Stimulated activated CD4-positive, alpha-beta T cell treated with anti-CD3 and anti-CD28 coated beads, Interleukin-4, amount 100 ng/mL, for 24 hours (primary cell): ENCODE data around the gene FIP1L1.
"Not testable (repeated sequence)": the region's sequence is repeated elsewhere in the genome, so short reads cannot be mapped to it uniquely, and the experiment has no call there.

Source experiments
- DNase-seq: peaks from one replicate; pipeline ENCODE4 v3.0.0-alpha.2; 2020

The FIP1L1 gene

GRCh38 chr4:53380221-53380620 is 2.8 kb downstream of the FIP1L1 start:
- no peak for DNase-seq

- not testable (repeated sequence) for DNase-seq
Measured at GRCh38 chr4:53409479-53409878, 32.0 kb downstream of the FIP1L1 start.

DNA sequence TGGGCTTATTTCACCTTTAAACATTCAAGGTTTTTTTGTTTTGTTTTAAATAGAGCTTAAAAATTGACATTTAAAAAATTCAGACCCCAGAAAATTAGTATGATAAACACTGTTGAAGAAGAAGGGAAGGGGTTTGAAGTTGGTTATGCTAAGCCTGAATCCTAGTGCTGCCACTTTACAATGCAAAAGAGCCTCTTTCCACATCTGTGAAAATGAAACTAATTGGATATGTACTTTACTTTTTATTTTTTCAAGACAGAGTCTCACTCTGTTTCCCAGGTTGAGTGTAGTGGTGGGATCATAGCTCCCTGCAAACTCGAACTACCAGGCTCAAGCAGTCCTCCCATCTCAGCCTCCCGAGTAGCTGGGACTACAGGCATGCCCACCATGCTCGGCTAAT is 41.8 kb downstream of the FIP1L1 start:
- DNase-seq = no peak

DNA sequence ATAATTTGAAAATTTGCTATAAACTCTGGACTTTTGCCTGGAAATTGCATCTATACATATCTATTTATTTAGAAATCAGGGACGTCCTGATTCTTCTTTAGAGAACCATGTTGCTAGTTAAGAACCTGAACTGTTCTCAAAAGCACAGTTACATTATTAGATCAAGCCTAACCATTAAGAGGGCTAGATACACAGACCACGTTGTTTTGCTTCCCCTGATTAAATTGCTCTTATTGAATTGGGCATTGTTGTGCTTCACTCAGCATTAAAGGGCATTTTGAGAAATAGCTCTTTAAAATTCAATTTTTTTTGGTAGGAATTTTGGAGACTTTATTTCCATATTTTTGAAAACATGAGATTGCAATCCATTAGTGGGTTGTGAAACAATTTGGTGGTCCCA is 44.4 kb downstream of the FIP1L1 start:
- no peak for DNase-seq

DNA sequence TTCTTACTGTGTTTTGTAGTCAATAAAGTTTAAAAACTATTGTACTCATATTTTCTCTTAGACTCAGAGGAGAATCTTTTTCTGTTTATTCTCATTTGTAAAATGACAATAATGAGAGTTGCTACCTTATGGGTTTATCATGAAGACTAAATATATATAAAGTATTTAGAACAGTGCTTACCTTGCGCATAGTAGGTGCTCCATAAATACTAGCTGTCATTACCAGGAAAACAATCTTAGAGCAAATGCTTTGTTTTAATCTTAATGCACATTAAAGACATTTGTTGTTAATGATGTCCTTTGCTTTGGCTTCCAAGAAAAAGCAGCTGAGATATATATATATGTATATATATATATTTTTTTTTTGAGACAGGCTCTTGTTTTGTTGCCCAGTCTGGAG is 44.9 kb downstream of the FIP1L1 start:
- DNase-seq = no peak

GRCh38 chr4:53424280-53424679 is 46.8 kb downstream of the FIP1L1 start:
- no peak for DNase-seq

GRCh38 chr4:53427366-53427765 is 49.9 kb downstream of the FIP1L1 start:
- DNase-seq = no peak

DNA sequence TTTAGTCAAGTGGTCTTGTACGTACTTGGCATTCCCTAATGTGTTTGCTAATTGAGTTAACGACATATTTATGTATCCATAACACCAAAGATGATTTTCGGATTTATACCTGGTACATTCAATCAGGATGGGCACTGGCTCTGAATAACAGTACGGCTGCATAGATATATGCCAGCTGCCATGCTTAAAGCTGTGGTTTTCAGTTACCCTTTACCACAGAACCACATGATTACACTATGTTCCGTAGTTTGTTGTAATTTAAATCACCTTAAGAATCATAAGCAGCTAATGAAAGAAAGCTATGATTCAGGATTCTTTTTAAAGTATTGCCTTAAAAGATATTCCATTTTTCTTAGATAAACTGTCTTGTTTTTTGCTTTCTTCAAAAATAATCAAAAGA is 53.6 kb downstream of the FIP1L1 start:
- DNase-seq = no peak

- no peak for DNase-seq
Measured at GRCh38 chr4:53432528-53433424, 55.3 kb downstream of the FIP1L1 start.

DNA sequence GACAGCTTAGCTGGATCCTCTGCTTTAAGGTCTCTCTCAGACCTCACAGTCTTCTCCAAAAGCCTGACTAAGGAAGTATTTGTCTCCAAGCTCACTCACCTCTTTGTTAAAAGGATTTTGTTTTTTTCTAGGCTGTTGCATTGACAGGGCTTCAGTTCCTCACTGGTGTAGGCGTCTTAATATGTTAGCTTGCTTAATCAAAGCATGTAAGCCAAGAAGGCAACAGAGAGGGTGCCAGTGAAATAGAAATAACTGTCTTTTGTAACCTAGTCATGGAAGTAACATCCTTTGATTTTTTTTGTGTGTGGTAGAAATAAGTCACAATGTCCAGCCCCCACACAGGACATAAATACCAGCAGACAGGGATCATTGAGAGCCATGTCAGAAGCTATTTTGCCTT is 58.8 kb downstream of the FIP1L1 start:
- no peak for DNase-seq

DNA sequence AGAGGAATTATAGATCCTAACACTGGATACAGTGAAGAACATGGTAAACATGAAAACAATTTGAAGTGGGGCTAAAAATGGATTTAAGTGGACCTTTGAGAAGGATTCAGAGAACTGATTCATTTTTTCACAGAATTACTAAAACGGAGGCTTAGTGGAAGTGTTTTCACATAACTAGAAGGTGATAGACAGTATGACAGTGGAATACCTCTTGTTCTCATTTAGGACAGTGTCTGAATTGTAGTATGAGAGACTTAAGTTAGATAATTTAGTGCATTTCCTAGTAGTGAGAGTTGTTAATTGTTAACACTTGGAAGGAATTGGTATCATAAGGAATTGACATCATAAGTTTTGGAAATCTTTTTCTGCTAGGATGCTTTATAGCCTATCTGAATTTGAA is 64.1 kb downstream of the FIP1L1 start:
- no peak for DNase-seq

GRCh38 chr4:53444954-53445353 is 67.5 kb downstream of the FIP1L1 start:
- no peak for DNase-seq

DNA sequence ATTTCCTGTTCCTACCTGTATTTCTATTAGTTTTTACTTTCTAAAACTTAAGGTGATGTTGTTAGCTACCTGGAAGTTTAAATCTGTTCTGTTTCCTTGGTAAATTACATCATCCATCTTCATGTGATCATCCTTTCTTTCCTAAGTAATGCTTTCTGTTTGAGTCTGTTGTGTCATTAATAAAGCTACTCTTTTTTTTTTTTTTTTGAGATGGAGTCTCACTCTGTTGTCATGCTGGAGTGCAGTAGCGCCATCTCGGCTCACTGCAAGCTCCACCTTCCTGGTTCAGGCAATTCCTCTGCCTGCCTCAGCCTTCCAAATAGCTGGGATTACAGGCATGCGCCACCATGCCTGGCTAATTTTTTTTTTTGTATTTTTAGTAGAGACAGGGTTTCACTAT is 73.3 kb downstream of the FIP1L1 start:
- DNase-seq = no peak

DNA sequence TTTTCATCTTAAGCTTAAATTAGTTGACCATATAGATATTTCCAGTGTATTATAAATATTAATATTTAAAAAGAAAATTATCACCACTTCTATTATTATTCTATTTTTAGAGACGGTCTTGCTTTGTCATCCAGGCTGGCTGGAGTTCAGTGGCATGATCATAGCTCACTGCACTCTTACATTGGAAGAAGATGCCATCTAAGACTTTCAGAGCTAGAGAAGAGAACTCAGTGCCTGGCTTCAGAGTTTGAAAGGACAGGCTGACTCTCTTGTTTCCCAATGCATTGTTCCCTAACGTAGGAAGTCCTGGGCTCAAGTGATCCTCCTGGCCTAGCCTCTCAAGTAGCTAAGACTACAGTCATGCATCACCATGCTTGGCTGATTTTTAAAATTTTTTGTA is 75.9 kb downstream of the FIP1L1 start:
- DNase-seq = no peak

- no peak for DNase-seq
Measured at GRCh38 chr4:53455766-53456165, 78.3 kb downstream of the FIP1L1 start.

GRCh38 chr4:53456178-53456577 is 78.7 kb downstream of the FIP1L1 start:
- DNase-seq = no peak

DNA sequence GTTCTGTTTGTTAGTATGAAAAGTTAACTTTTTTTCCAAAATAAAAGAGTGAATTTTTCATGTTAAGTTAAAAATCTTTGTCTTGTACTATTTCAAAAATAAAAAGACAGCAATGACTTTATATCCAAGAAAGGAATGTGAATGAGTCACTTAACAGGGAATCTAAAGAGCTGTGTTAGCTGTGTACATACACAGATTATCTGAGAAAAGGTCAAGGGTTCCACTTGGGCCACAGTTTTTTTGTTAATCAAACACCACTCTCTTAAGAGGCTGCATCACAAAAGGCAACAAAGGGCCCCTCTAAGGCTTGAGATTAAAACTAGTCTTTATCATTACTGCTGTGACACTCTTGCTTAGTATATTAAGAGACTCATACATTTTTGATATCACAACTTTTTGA is 82.1 kb downstream of the FIP1L1 start:
- DNase-seq = no peak

- no peak for DNase-seq
Measured at GRCh38 chr4:53461244-53461643, 83.8 kb downstream of the FIP1L1 start.

- DNase-seq = no peak
Measured at GRCh38 chr4:53463340-53463739, 85.9 kb downstream of the FIP1L1 start.

GRCh38 chr4:53465281-53465680 is 87.8 kb downstream of the FIP1L1 start:
- no peak for DNase-seq

- DNase-seq = no peak
Measured at GRCh38 chr4:53465891-53466290, 88.5 kb downstream of the FIP1L1 start.

- DNase-seq = not testable (repeated sequence)
Measured at GRCh38 chr4:53466576-53466975, 89.1 kb downstream of the FIP1L1 start.

DNA sequence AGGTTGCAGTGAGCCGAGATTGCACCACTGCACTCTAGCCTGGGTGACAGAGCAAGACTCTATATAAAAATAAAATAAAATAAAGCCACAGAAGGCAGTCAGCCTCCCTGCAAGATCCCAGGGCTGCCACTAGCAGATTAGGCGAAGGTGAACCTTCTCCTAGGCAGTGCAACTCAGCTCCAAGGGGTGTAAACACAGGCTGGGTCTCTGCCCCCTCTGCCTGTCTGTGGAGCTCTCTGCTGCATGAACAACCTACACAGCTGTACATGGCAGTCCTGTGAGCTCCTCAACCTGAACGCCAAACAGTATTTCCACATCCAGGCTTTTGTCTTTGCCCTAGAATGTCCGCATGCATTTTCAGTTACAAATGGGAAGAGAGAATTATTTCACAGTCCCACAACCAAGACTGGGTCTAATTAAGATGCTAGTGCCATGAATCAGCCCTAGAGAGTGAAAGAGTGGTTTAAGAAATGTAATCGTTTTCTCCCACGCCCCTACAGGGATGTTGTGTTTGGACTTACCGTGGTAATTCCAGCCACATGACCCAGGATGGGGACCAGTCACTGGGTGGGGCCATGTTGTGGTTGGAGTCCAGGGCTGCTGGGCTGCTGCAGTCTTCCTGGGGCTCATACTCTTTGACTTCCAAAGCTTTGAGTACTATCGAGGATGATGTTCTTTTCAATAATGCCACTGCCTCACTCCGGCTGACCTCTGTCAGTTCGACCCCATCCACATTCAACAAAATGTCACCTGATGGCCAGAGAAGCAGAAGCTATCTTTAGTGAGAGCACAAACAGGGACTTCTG is 99.0 kb downstream of the FIP1L1 start:
- no peak for DNase-seq

DNA sequence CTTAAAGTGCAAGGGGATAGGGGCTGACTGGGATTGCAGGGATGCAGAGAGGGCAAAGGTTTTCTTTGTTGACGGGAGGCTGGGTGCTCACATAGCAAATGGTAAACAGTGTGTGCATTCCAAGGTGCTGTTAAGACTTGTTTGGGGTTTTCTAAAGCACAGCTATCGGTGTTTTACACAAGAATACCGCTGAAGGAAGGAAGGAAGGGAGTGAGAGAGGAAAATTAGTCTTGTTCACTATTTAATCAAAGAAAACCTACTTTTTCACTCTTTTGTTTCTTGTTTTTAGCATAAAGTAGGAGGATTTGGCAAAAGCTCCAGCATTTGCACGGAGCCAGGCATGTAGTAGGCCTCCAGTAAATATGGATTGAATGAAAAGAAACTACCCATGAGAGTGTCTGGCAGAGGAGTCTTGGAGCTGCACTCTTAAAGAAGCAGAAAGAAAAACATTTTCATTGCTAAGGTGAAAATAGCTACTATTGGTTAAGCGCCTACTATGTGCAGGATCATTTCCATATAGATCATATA is 99.7 kb downstream of the FIP1L1 start:
- no peak for DNase-seq
